NCI-H1092 (cell line): ENCODE results near the gene HLA-DOA.

Experiments
- DNase-seq: peaks from one replicate; lab custom pipeline; 2025; lab: John Stamatoyannopoulos, UW

The HLA-DOA gene

DNA sequence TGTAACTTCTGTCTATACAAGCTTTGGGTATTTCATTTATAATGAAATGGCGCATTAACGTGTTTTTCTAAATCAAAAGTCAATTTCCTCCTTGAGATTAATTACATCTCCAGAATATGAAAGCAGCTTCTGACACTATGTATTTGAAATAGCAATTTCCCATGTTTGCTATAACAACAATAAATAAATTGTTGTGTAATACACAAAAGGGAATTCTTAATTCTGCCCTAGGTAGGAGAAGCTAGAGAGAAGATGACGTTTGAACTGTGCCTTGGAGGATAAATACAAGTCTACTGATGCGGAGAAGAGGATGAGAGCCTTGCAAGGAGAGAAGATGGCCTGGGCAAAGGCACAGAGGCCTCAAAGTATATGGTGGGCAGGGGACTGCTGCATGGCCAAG lies 7.6 kb upstream of the HLA-DOA start:
- DNase-seq: no peak

DNA sequence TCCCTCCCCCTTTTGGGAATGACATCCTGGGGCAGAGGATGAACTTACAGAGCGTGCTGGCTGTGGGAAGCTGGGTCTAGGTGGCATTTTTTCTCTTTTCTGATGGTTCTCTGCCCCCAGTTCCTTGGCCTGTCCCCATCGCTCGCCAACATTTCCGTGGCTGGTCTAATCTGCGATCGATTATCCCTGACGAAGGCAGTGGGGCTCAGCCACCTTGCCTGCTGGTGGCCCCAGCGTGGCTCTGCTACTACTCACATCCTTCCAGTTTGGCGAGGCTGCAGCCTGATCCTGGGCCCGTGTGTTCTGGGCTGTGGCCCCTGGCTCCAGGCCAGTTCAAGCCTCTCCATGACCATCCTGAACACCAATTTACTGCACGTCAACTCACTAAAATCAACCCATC lies 6.4 kb upstream of the HLA-DOA start:
- DNase-seq: no peak

DNA sequence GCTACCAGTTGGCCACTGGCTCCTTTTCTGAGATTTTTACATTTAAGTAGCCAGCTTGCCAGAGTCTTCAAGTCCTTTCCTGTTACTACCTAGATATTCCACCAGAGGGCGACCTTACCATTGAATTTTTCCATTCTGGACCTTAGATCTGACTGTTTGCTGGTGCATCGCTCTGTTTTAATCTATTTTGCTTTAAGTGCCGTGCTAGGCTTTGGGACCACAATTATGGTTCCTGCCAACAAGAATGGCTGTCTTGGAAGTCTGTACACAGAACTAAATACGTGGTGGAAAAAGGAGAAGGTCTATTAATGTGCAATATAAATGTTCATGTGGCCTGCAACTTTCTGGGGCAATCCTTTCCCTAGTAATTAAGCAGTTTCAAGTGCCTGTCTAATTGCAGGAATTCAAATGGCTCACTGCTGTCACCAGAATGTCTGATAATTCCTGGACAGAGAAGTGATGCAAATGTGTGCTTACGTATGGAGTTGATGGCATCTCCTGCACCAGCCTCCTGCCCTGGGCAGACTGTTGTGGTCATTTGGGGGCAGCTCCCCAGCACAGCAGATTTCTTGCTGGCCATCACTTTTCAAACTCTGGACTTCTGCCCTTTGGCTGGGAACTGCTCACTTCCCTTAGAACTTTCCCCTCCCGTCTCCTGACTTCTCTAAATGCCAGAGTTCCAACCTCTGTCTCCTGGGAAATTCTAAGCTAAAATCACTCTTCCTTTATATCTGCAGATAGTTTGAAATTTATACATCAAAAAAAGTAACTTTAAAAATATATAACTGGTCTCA lies 5.6 kb upstream of the HLA-DOA start:
- peak; percentile 21 for DNase-seq

DNA sequence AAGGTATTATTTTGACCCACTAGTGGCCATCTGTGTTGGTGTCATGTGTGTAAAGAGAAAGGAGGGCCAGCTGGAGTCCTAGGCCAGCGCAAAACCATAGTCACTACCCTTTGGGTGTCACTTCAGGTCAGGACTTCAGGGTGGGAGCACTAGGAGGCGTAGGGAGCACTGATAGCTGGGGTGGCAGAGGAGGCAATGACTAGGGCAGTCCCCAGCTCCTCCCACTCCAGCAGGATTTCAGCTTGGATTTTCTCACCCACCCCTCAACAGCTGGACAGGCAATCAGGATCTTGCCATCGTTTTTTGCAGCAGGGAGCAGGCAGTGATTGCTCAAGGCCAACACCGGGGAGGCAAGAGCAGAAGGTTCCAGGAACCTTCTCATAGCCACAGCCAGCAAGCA lies 4.2 kb upstream of the HLA-DOA start:
- no peak for DNase-seq

DNA sequence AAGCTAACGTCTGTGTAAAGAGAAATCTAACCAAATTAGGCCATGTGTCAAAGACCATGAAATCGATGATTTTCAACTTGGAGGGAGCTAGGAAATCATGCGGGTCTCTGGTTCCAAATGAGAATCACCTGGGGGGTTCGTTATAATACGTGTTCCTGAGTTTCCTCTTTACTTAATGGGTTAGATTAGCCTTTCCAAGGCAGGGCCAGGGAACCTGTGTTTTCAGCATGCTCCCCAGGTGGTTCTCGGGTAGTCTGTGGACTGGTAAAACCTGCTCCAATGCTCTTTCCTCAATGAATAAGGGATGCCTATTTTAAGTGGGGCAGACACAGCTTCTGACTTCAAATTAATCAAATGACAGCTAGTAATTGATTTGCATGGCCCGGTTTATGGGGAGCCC lies 965 bp upstream of the HLA-DOA start:
- DNase-seq: no peak

DNA sequence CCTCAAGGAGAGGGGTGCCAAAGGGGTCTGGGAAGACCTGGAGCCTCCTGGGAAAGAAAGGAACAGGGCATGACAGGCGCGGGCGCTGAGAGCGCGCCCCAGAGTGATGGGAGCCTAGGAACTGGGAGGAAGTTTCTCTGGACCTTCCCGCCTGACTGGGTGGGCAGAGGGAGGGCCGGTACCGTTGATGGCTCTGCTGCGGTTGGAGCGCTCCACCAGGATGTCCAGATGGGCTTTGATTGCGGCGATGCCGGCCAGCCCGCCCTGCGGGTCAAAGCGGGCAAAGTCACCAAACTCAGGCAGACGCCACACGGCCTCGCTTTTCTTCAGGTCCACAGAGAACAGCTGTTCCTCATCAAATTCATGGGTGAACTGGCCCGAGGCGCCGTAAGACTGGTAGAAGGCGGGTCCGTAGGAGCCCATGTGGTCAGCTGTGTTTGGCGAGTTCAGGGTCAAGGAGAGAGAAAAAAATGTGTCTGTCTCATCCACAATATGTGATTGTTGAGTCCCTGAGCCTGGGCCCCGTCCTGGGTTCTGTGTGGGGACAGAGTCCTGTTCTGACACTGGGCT lies 1.5 kb downstream of the HLA-DOA start:
- no peak for DNase-seq

DNA sequence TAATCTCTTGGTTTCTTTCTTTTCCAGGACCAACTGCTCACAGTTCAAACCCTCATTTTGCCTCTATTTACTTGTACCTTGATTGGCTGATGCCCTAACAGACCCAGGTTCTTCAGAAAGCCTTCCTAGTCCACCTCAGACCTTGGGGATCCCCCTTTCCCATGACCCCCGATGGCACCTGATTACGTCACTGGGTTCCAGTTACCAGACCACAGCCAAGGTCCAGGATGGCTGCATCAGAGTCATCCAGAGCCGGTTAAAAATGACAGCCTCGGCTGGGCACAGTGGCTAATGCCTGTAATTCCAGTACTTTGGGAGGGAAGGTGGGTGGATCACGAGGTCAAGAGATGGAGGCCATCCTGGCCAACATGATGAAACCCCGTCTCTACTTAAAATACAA lies 4.5 kb downstream of the HLA-DOA start:
- DNase-seq: no peak

DNA sequence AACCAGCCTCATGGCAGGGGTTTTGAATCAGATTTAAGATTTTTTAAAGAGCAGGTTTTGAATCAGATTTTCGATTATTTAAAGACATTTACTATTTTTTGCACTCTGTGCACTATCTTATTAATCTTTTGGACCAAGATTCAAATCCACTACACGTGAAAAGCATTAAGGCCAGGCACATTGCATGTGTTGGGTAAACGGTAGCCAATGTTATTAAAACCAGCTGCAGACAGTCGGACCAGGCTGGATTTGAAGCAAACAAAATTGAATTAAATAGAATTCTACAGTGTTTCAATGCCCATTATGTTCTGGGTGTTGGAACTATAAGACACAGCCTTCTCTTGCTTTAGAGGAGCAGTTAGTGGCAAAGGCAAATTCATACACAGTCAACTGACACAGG lies 7.7 kb downstream of the HLA-DOA start:
- no peak for DNase-seq

DNA sequence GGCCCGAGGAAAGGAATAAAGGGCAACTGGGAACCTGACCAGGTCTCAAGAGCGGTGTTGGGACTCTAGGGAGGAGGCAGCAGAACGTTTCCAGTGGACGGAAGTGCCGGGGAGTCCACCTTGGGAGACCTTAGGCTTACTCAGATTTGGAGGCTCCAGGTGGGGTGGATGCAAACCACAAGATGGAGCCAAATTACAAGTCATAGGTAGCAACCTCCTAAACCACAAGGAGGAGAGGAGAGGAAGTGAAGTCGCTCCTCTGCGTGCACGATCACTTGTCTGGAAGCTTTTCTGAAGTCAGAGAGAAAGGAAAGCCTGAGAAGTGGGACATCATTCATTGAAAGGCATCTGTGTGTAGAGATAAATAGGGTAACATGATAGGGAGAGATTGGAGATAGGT lies 9.3 kb downstream of the HLA-DOA start:
- no peak for DNase-seq

DNA sequence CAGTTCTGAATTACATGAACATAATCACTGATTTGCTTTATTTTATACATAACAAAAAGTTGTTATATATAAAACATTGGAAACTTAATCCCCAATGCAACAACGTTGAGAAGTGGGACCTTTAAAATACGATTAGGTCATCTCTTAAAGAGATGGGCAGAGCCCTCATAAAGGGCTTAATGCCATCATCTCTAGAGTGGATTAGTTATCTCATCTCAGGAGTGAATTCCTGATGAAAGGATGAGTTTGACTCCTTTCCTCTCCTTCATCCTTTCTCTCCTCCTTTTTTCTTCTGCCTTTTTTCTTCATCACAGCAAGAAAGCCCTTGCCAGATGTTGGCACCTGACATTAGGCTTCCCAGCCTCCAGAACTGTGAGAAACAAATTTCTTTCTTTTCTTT lies 13.9 kb downstream of the HLA-DOA start:
- DNase-seq: no peak

DNA sequence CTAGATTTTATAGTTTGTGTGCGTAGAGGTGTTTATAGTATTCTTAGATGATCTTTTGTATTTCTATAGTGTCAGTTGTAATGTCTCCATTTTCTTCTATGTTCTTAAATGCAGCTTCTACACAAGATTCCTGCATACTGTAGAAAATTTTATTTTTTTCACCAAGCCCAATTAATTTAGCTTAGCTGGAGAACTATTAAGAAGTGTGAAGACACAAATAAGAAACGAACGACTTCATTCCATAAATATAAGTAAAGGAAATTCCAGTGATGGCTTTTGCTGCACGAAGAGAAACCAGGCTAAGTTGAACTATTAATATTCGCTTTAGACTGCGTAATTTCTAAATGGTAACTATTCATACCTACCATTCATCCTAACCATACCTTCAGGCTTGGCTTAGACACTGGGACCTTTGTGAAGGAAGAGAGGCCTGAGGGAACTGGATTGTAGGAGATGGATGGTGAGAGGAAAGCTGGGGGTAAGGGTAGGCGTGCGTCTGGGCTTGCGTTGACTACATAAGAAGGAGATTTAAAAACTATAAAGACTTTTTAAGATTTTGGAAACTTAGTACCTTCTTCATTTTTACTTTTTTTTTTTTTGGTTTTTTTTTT lies 15.9 kb downstream of the HLA-DOA start:
- DNase-seq: no peak

DNA sequence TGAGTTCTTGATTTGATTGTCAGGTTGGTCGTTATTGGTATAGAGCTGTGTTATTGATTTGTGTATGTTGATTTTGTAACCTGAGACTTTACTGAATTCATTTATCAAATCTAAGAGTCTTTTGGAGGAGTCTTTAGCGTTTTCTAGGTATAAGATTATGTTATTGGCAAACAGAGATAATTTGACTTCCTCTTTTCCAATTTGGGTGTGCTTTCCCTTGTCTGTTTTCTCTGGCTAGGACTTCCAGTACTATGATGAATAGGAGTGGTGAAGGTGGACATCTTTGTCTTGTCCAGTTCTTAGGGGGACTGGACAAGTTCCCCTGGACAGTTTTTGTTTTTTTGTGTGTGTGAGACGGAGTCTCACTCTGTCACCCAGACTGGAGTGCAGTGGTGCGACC lies 17.4 kb downstream of the HLA-DOA start:
- DNase-seq: no peak

DNA sequence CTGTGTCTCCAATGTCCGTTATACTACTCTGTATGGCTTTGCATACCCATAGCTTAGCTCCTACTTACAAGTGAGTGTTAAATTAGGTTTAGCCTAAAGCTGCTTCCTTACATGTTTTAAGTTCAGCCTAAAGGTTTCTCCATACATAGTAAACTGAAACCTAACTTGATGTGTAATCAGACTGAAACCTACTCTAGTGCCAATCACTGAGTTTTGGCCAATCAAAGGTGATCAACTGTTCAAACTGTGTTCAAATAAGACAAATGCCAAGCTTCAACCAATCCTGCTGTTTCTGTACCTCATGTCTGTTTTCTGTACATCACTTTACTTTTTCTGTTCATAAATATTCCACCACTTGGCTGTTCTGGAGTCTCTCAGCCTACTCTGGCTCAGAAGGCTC lies 20.0 kb downstream of the HLA-DOA start:
- no peak for DNase-seq

DNA sequence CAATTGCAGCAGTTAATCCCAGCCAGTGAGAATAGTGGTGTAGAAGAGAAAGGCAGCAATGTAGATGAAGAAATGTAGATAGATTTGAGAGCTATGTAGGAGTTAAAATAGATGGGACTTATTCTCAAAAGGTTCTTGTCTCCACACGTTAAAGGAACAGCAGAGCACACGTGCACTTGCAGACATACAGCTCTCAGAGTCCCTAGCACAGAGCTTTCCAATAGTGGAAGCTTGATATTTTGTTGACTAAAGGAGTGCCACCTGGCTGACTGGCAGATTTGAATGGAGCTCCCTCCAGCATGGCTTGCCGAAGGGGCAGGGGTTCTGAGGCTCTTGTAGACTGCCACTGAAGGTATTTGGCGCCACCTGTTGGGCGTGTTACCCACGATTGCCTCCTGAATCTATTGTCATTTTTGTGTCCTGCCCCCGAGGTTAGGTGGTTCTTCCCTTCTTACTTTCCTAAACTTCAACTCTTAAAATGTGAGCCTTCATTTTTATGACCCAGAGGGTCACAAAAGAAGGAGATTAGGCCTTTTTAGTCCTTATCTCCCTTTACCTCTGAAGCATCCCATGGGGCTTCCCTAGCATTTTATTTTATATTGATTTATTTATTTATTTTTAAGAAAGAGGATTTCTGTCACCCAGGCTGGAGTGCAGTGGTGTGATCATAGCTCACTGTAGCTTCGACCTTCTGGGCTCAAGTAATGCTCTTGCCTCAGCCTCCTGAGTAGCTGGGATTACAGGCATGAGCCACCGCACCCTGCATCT lies 24.6 kb downstream of the HLA-DOA start:
- peak; percentile 73 for DNase-seq

DNA sequence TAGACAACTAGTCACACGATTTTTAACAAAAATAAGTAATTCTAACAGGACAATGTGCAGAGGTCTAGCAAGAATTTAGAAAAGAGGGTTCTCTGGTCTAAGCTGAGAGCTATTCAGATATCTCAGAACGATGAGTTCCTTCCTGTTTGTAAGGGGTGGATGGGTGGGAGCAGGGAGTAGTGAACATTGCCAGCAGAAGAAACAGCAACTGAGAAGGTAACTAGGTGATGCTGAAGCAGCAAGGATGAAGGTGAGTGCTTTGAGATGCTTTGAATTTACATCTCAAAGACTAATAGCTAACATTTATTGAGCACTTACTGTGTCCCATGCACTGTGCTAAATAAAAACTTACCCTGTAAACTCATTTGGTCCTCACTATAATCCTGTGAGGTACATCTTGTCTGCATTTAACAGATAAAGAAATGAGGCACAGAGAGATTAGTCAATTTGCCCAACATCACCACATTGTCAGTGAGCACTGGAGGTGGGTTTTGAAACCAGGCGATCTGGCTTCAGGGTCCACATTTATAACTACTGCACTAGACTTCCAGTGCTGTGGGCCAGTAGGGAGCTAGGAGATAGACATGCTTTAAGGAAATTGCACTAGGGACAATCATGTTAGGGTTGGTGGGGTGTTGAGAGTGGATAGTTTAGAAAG lies 25.3 kb downstream of the HLA-DOA start:
- DNase-seq: no peak

DNA sequence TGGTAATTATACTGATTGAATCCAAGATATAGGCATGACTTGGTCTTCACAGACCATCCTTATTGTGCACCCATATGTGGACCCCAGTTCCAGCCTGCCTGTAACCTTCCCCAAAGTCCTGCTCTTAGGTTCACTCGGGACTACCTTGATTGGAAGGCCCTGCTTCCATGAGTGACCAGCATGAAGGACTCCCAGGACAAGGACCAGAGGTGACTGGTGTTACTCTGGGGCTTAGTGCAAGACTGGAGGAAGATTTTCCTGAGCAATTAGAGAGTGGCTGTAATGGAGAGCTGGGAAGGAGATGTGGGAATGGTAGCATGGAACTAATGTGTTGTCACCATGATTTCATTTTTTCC lies 25.9 kb downstream of the HLA-DOA start:
- DNase-seq: no peak

DNA sequence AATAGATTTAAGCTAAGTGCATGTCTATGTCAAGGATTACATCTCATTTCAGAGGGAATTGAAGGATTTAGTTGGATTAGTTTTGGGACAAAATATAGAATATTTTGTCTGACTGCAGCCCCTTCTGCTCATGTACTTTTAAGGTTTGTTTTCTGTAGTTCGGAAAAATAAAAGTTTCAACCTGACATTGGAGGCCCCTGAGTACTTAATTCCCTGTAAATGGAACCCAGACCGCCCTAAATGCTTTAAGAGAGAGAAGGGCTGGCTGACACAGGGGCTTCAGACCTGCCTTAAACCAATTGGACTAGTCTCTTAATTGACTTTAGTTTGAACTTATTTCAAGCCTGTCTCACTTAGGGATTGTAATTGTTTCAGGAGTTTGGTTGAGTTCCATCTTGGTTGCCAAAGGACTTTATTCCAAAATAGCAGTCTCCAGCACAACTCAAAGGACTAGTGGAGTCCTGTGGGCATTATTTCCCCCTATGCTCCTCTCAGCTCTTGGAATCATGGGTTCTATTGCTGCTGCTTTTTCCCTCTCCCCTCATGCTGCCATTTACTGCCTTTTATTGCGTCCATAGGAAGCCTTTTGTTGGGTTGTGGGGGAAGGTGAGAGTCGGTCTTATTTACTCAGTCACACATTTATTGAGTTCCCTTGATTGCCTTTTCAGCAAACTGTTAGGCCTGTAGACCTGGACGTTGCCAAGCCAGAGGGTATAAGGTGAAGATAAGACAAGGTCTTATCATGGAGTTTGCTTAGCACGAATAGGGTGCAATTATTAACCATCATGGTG lies 26.5 kb downstream of the HLA-DOA start:
- no peak for DNase-seq

DNA sequence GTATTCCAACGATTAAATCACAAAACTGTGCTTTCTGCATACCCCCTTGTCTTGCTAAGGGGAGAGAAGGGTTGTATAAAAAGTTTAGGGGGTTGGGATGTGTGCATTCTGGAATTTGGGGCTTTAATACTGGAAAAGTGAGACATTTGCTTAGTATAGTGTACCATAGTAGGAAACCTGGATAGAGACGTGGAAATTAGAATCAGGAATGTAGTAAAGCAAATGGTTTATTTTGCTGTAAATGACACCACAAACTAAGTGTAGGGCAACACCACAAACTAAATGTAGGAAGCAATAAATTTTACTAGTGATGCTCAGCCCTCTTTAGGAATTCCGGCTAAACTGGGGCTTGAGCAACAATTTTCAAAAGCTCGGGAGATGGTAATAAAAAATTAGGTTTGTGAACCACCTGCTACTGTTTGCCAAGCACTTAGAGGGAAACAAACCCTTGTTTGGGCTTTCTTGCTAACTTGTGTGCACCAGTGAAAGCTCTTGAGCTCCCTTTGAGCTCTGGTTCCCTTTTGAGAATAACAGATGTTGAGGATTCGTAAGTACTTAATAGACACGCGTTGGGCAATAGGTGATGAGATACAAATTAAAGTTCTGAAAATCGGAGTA lies 27.2 kb downstream of the HLA-DOA start:
- no peak for DNase-seq

DNA sequence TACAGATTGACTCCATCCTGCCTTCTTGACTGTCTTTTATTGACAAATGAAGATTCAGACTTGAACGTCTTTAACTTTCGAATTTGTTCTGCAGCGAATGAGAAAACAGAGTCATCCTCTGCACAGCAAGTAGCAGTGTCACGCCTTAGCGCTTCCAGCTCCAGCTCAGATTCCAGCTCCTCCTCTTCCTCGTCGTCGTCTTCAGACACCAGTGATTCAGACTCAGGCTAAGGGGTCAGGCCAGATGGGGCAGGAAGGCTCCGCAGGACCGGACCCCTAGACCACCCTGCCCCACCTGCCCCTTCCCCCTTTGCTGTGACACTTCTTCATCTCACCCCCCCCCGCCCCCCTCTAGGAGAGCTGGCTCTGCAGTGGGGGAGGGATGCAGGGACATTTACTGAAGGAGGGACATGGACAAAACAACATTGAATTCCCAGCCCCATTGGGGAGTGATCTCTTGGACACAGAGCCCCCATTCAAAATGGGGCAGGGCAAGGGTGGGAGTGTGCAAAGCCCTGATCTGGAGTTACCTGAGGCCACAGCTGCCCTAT lies 28.8 kb downstream of the HLA-DOA start:
- no peak for DNase-seq

DNA sequence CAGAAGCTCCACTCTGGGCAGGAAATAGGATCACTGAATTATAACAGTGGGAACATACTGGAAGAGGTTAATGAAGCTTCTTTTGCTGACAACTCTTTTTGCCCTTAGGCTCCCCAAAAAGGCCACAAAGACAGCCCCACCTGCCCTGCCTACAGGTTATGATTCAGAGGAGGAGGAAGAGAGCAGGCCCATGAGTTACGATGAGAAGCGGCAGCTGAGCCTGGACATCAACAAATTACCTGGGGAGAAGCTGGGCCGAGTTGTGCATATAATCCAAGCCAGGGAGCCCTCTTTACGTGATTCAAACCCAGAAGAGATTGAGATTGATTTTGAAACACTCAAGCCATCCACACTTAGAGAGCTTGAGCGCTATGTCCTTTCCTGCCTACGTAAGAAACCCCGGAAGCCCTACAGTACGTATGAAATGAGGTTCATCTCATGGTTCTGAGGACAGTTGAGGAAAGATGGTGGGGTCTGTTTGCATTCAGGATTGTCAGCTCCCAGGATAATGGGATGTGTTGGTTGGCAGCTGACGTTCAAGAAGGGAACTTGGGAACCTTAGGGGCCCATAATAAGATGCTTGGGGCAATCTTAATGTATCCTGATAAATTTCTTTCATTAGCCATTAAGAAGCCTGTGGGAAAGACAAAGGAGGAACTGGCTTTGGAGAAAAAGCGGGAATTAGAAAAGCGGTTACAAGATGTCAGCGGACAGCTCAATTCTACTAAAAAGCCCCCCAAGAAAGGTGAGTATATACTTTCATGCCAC lies 29.5 kb downstream of the HLA-DOA start:
- DNase-seq: no peak
